VCaP (cell line): ENCODE data around the gene LRRC3C.
"Not testable (repeated sequence)": the region's sequence is repeated elsewhere in the genome, so short reads cannot be mapped to it uniquely, and the experiment has no call there.

Experiments used
- H3K27ac ChIP-seq: fragments of 450-650 bp; 2 replicates; pipeline ENCODE4 v1.5.1; 2017
- CTCF ChIP-seq: fragments of 450-650 bp; conservative IDR thresholded peaks from 2 replicates; pipeline ENCODE4 v1.5.1; 2017; ENCODE audit warnings: mild to moderate bottlenecking, moderate library complexity

LRRC3C gene

GRCh38 chr17:39927101-39927928, at the start of gene LRRC3C, which contains the start of gene ORMDL3:
Gene LRRC3C, plus strand, starts transcription at chr17:39927732. Its CDS starts 13,792 bp downstream, at chr17:39941524.
Gene ORMDL3, minus strand, starts transcription at chr17:39927601. Its CDS starts 3,398 bp downstream, at chr17:39924203.
- TF ChIP-seq CTCF, result no peak
- H3K27ac ChIP-seq, result peak within 1 kb of the TSS; percentile 75

GRCh38 chr17:39886102-39886501, 41.4 kb upstream of the LRRC3C start:
- not testable (repeated sequence) for H3K27ac ChIP-seq

GRCh38 chr17:39887078-39887477, 40.5 kb upstream of the LRRC3C start:
- no peak overlapping the region for H3K27ac ChIP-seq
- TF ChIP-seq CTCF, result no peak

- H3K27ac ChIP-seq, result peak overlapping the region; percentile 80
- TF ChIP-seq CTCF, result no peak
Observed at GRCh38 chr17:39889200-39889599, 38.3 kb upstream of the LRRC3C start.

- no peak overlapping the region for H3K27ac ChIP-seq
- no peak for TF ChIP-seq CTCF
Observed at GRCh38 chr17:39894681-39895376, 32.7 kb upstream of the LRRC3C start.

GRCh38 chr17:39898088-39898487, 29.4 kb upstream of the LRRC3C start:
- H3K27ac ChIP-seq, result no peak overlapping the region
- no peak for TF ChIP-seq CTCF

GRCh38 chr17:39899215-39899614, 28.3 kb upstream of the LRRC3C start:
- TF ChIP-seq CTCF, result no peak

GRCh38 chr17:39902027-39902426, 25.5 kb upstream of the LRRC3C start:
- H3K27ac ChIP-seq, result not testable (repeated sequence)

More at GRCh38 chr17:39899215-39899614, 28.3 kb upstream of the LRRC3C start:
- H3K27ac ChIP-seq, result peak overlapping the region; percentile 46
